GM10266 (cell line): ENCODE results near the gene MYO9B.
"Not testable (repeated sequence)": the region's sequence is repeated elsewhere in the genome, so short reads cannot be mapped to it uniquely, and the experiment has no call there.

ENCODE experiments used
- DNase-seq: peaks from one replicate; pipeline ENCODE4 v3.0.0; 2012; ENCODE audit errors: extremely low spot score
- CTCF ChIP-seq: IDR thresholded peaks from 2 replicates; pipeline ENCODE4 v1.5.1; 2012; ENCODE audit warnings: mild to moderate bottlenecking, low read depth; ENCODE audit not compliant: control insufficient read depth, insufficient read depth; ENCODE audit errors: missing control alignments

MYO9B gene

GRCh38 chr19:17153996-17154395, 78.4 kb downstream of the MYO9B start:
- no peak for DNase-seq
- no peak for TF ChIP-seq CTCF

GRCh38 chr19:17155251-17155650, 79.7 kb downstream of the MYO9B start:
- TF ChIP-seq CTCF = no peak
- DNase-seq = no peak

GRCh38 chr19:17156296-17156946, 80.8 kb downstream of the MYO9B start:
- TF ChIP-seq CTCF = no peak
- no peak for DNase-seq

GRCh38 chr19:17156947-17157302, 81.3 kb downstream of the MYO9B start:
- DNase-seq = no peak
- no peak for TF ChIP-seq CTCF

- TF ChIP-seq CTCF = no peak
- DNase-seq = no peak
These were observed 83.0 kb downstream of the MYO9B start for GRCh38 chr19:17158584-17158983.

- no peak for TF ChIP-seq CTCF
- DNase-seq = no peak
These were observed 84.2 kb downstream of the MYO9B start for GRCh38 chr19:17159466-17160393.

GRCh38 chr19:17160908-17161307, 85.3 kb downstream of the MYO9B start:
- TF ChIP-seq CTCF = no peak
- no peak for DNase-seq

- not testable (repeated sequence) for DNase-seq
These were observed 86.6 kb downstream of the MYO9B start for GRCh38 chr19:17162131-17162530.
